Activated CD8-positive, alpha-beta memory T cell treated with anti-CD3 and anti-CD28 coated beads for 36 hours (primary cell): ENCODE measurements around the gene OR13A1. TPM values are rescaled to one million over a fixed set of nuclear protein-coding genes. Genes with fewer than 3 reads are reported as not detected.
"Not testable (repeated sequence)": the region's sequence is repeated elsewhere in the genome, so short reads cannot be mapped to it uniquely, and the experiment has no call there.

ENCODE experiments used
- CTCF ChIA-PET: fragments of 350-600 bp; sonication (Branson Sonifier 250); formaldehyde crosslinking; loops from one replicate; lab custom pipeline; 2021; ENCODE audit warnings: antibody characterized with exemption; lab: Charles Lee
- POLR2A ChIA-PET: fragments of 350-600 bp; sonication (Branson Sonifier 250); formaldehyde crosslinking; loops from one replicate; lab custom pipeline; 2021; ENCODE audit warnings: antibody characterized with exemption; lab: Charles Lee
- total RNA-seq, 2 experiments: library from RNA; stranded (reverse); gene quantifications; one replicate each; pipeline ENCODE4 v1.2.3, GENCODE V29; 2021

The OR13A1 gene
- total RNA-seq, result not detected

- ChIA-PET POLR2A (no interaction called here), CTCF (no interaction called here)
These were observed at the start of gene OR13A1 for GRCh38 chr10:45315508-45315907. Gene OR13A1 (minus strand): TSS chr10:45315608. CDS start chr10:45304422, 11,186 bp downstream.

- CTCF ChIA-PET, POLR2A ChIA-PET: not testable (repeated sequence)
These were observed 46.8 kb upstream of the OR13A1 start for GRCh38 chr10:45361983-45362799.

- CTCF ChIA-PET, POLR2A ChIA-PET: not testable (repeated sequence)
These were observed 43.6 kb upstream of the OR13A1 start for GRCh38 chr10:45358961-45359360.

- ChIA-PET CTCF (no interaction called here), POLR2A (no interaction called here)
These were observed 40.1 kb upstream of the OR13A1 start for GRCh38 chr10:45355494-45355893.

GRCh38 chr10:45354261-45354660 is 38.9 kb upstream of the OR13A1 start:
- POLR2A ChIA-PET, result no interaction called here
- CTCF ChIA-PET, result no interaction called here

- POLR2A ChIA-PET, result no interaction called here
These were observed 37.8 kb upstream of the OR13A1 start for GRCh38 chr10:45353186-45353585.

GRCh38 chr10:45348196-45348765 is 32.9 kb upstream of the OR13A1 start:
- CTCF ChIA-PET, POLR2A ChIA-PET: not testable (repeated sequence)

More at GRCh38 chr10:45353186-45353585, 37.8 kb upstream of the OR13A1 start:
- CTCF ChIA-PET, result no interaction called here

GRCh38 chr10:45347464-45347863 is 32.1 kb upstream of the OR13A1 start:
- POLR2A ChIA-PET, CTCF ChIA-PET: not testable (repeated sequence)

- POLR2A ChIA-PET, CTCF ChIA-PET: not testable (repeated sequence)
These were observed 31.4 kb upstream of the OR13A1 start for GRCh38 chr10:45346652-45347335.

- CTCF ChIA-PET, POLR2A ChIA-PET: not testable (repeated sequence)
These were observed 25.0 kb upstream of the OR13A1 start for GRCh38 chr10:45340420-45340819.

- POLR2A ChIA-PET, result no interaction called here
- CTCF ChIA-PET, result no interaction called here
These were observed 24.5 kb upstream of the OR13A1 start for GRCh38 chr10:45339894-45340293.

GRCh38 chr10:45331824-45332223 is 16.4 kb upstream of the OR13A1 start:
- CTCF ChIA-PET, POLR2A ChIA-PET: not testable (repeated sequence)

GRCh38 chr10:45326864-45327263 is 11.5 kb upstream of the OR13A1 start:
- CTCF ChIA-PET, result interaction anchor here (0.7 kb wide), 1 partner anchor 98 kb away, joined by 3 read pairs; no protein-coding TSS in a partner anchor
- POLR2A ChIA-PET, result not testable (repeated sequence)

- ChIA-PET CTCF (no interaction called here), POLR2A (no interaction called here)
These were observed 9.7 kb upstream of the OR13A1 start for GRCh38 chr10:45325116-45325515.

- POLR2A ChIA-PET, result no interaction called here
- CTCF ChIA-PET, result interaction anchor here (0.6 kb wide), 1 partner anchor 12 kb away, joined by 3 read pairs; no protein-coding TSS in a partner anchor
These were observed 4.3 kb upstream of the OR13A1 start for GRCh38 chr10:45319702-45320101.

- POLR2A ChIA-PET, result no interaction called here
- CTCF ChIA-PET, result no interaction called here
These were observed 2.0 kb downstream of the OR13A1 start for GRCh38 chr10:45313264-45313873.

GRCh38 chr10:45308707-45309106 is 6.7 kb downstream of the OR13A1 start:
- CTCF ChIA-PET, result no interaction called here
- POLR2A ChIA-PET, result no interaction called here

- POLR2A ChIA-PET, result no interaction called here
- CTCF ChIA-PET, result no interaction called here
These were observed 12.8 kb downstream of the OR13A1 start for GRCh38 chr10:45302573-45302972.

- POLR2A ChIA-PET, CTCF ChIA-PET: not testable (repeated sequence)
These were observed 17.0 kb downstream of the OR13A1 start for GRCh38 chr10:45298341-45298955.

GRCh38 chr10:45294681-45295080 is 20.7 kb downstream of the OR13A1 start:
- ChIA-PET CTCF (no interaction called here), POLR2A (no interaction called here)
